Posterior cingulate gyrus (tissue), 11 donors: ENCODE measurements around the gene STK32C.

Experiments used
- DNase-seq, 10 donors: peaks; one replicate each; pipeline versions ENCODE4 v3.0.0 to v3.0.0-alpha.2; 2020 to 2021; ENCODE audit warnings: mixed read lengths in 3 of 10
- intact Hi-C: fragments of 100-400 bp; cut with DNase I; formaldehyde crosslinking; loops from one replicate; pipeline ENCODE4 v1.15.1; 2023

The STK32C gene

GRCh38 chr10:132292287-132293200, 15.2 kb downstream of the STK32C start:
- intact Hi-C loops = no loop called here
- DNase-seq = peak in 4 of 10 donors; percentile 3 to 51 (median 32)

- peak in 3 of 10 donors; percentile 50 to 63 (median 55) for DNase-seq
Measured at GRCh38 chr10:132291826-132292225, 15.9 kb downstream of the STK32C start.

GRCh38 chr10:132290631-132291030, 17.1 kb downstream of the STK32C start:
- peak in 4 of 10 donors; percentile 4 to 57 (median 38) for DNase-seq
- intact Hi-C loops = no loop called here

More at GRCh38 chr10:132291826-132292225, 15.9 kb downstream of the STK32C start:
- intact Hi-C loops = no loop called here

- DNase-seq = no peak
- intact Hi-C loops = no loop called here
Measured at GRCh38 chr10:132289439-132289838, 18.3 kb downstream of the STK32C start.

- peak in 7 of 10 donors; percentile 60 to 92 (median 68) for DNase-seq
- intact Hi-C loops = no loop called here
Measured at GRCh38 chr10:132283604-132284382, 24.0 kb downstream of the STK32C start.

- intact Hi-C loops = no loop called here
- peak in 6 of 10 donors; percentile 40 to 91 (median 70) for DNase-seq
Measured at GRCh38 chr10:132282667-132283603, 24.8 kb downstream of the STK32C start.

GRCh38 chr10:132281915-132282666, 25.7 kb downstream of the STK32C start:
- intact Hi-C loops = no loop called here
- peak in 8 of 10 donors; percentile 54 to 95 (median 66) for DNase-seq

GRCh38 chr10:132280646-132281074, 27.1 kb downstream of the STK32C start:
- intact Hi-C loops = no loop called here

GRCh38 chr10:132279873-132280645, 27.7 kb downstream of the STK32C start:
- intact Hi-C loops = no loop called here
- peak in 4 of 10 donors; percentile 8 to 62 (median 50) for DNase-seq

More at GRCh38 chr10:132280646-132281074, 27.1 kb downstream of the STK32C start:
- DNase-seq = peak in 4 of 10 donors; percentile 16 to 65 (median 49)

- intact Hi-C loops = no loop called here
- DNase-seq = peak in 4 of 10 donors; percentile 26 to 76 (median 74)
Measured at GRCh38 chr10:132277311-132277741, 30.4 kb downstream of the STK32C start.

- DNase-seq = peak in 4 of 10 donors; percentile 12 to 77 (median 62)
- intact Hi-C loops = no loop called here
Measured at GRCh38 chr10:132276706-132277105, 31.0 kb downstream of the STK32C start.

GRCh38 chr10:132276179-132276675, 31.5 kb downstream of the STK32C start:
- intact Hi-C loops = no loop called here
- DNase-seq = peak in 4 of 10 donors; percentile 24 to 72 (median 59)

- DNase-seq = peak in 4 of 10 donors; percentile 24 to 72 (median 57)
- intact Hi-C loops = no loop called here
Measured at GRCh38 chr10:132275426-132276178, 32.1 kb downstream of the STK32C start.

- intact Hi-C loops = no loop called here
- peak in 2 of 10 donors; percentile 66 to 81 for DNase-seq
Measured at GRCh38 chr10:132274986-132275385, 32.8 kb downstream of the STK32C start.

GRCh38 chr10:132274581-132274980, 33.2 kb downstream of the STK32C start:
- intact Hi-C loops = no loop called here
- DNase-seq = peak in 8 of 10 donors; percentile 58 to 96 (median 75)

GRCh38 chr10:132273966-132274365, 33.8 kb downstream of the STK32C start:
- peak in 4 of 10 donors; percentile 19 to 69 (median 58) for DNase-seq
- intact Hi-C loops = no loop called here

GRCh38 chr10:132273304-132273944, 34.3 kb downstream of the STK32C start:
- no peak for DNase-seq
- intact Hi-C loops = no loop called here
